Renal pelvis (tissue), 4 donors: ENCODE measurements around the gene TRIO. TPM values are rescaled to one million over a fixed set of nuclear protein-coding genes. Genes with fewer than 3 reads are reported as not detected.

ENCODE experiments used
- DNase-seq: peaks from one replicate; pipeline ENCODE4 v3.0.0-alpha.2; 2013
- polyA plus RNA-seq, 3 donors: library from polyadenylated mRNA; unstranded; fragments of 120-200 nt; gene quantifications; one replicate each; pipeline ENCODE4 v1.2.1, GENCODE V29; 2013; ENCODE audit not compliant: insufficient read length in 3 of 3

TRIO gene
- polyA plus RNA-seq, 3 donors, result 101 to 115 (median 109) TPM

DNA sequence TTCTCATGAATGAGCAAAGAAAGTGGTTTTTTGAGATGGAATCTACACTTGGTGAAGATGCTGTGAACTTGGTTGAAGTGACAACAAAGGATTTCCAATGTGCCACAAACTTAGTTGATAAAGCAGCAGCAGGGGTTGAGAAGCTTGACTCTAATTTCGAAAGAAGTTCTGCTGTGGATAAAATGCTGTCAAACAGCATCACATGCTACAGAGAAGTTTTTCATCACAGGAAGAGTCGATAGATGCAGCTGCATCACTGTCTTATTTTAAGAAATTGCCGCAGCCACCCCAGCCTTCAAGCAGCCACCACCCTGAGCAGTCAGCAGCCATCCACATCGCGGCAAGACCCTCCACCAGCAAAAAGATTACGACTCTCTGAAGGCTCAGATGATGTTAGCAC lies 78.6 kb downstream of the TRIO start:
- DNase-seq, result no peak

- no peak for DNase-seq
Measured at GRCh38 chr5:14222206-14222605, 79.1 kb downstream of the TRIO start.

- DNase-seq, result no peak
Measured at GRCh38 chr5:14223372-14223771, 80.2 kb downstream of the TRIO start.

GRCh38 chr5:14225173-14225834 lies 82.2 kb downstream of the TRIO start:
- DNase-seq, result no peak

- no peak for DNase-seq
Measured at GRCh38 chr5:14226149-14226548, 83.0 kb downstream of the TRIO start.

GRCh38 chr5:14226554-14226953 lies 83.4 kb downstream of the TRIO start:
- DNase-seq, result no peak

DNA sequence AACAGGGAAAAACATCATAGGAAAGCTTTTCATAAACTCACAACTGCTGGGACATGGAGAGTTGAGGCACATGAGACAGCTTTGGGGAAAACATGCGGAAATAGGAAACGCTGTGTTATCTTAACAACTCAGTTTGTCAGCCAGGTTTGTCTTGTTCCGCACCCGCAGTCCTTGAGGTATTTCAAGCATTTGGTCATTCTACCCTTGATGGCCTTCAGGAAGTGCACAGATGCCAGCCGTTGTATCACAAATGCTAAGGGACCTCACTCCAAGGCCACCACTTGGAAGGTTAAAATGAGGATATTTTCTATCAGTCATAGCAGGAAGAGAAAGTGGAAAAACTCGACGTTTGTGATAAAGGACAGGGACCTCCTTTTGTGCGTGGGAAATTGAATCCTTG lies 83.8 kb downstream of the TRIO start:
- DNase-seq, result no peak

DNA sequence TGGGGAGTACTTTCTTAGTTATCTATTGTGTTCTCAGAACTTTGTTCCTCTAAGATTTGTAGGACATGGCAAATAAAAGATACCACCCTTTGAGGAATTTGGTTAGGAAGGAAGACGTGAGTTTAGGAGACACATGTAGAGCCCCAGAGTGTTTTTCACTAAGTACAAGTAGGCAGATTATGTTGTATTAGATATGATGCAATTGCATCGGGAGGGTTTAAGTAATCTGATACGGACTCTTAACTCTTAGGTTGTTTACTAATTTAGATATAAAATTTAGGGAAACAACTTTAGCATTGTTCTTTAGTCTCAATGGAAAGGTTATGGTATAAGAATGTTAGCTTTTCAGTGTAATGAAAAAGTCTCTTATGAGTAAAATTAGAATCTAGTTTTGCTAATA lies 84.4 kb downstream of the TRIO start:
- DNase-seq, result no peak

DNA sequence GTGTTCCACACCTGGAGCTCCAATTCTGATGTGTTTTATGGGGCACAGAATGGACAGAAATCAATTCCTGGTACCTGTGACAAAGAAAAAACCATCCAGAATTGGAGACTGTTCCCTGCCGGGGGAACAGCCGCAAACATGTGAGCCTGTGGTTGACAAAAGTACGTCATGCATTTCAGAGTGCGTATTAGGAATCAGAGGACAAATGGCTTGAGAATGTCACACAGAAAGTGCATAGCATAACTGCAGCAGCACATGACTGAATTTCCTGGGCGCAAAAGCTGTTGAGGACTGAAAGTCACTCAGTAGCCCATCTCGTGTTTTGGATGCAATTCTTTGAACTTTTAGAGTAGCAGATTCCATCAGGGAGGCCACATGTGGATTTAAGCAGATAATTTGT lies 85.1 kb downstream of the TRIO start:
- DNase-seq, result no peak

- DNase-seq, result no peak
Measured at GRCh38 chr5:14229181-14229580, 86.0 kb downstream of the TRIO start.

DNA sequence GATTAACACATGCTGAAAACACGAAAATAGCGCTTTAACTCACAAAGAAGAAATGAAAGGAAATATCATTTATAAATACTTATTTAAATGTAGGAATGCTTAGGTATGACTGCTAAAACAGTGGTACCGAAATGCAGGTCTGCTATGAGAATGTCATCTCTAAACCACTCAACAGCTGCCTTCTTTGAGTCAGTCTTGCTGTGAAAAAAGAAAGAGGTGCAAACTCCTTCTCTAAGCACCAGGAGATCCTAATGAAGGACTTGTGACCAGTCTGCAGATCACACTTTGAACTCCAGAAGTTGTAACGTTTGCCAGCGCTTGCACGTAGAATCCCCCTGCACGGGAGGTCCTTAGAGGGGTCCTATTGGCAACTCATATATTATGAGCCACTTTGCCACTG lies 86.6 kb downstream of the TRIO start:
- no peak for DNase-seq

DNA sequence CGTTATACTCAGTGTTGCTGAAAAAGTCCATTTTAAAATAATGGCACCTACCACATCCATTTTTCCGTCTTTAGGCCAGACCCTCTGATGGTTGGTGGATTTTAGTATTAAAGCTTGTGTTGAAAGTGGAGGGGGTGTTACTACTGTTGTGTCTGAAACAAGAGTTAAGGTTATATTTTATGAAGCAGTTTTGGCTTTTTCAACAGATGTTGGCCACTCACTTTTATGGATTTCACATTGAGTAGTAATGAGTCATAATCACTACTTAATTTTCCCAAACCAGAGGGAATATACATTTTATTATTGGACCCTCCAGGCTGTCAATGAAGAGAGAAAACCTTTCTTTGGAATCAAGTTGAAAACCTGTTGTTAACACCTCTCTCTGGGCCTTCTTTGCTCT lies 88.0 kb downstream of the TRIO start:
- DNase-seq, result no peak

DNA sequence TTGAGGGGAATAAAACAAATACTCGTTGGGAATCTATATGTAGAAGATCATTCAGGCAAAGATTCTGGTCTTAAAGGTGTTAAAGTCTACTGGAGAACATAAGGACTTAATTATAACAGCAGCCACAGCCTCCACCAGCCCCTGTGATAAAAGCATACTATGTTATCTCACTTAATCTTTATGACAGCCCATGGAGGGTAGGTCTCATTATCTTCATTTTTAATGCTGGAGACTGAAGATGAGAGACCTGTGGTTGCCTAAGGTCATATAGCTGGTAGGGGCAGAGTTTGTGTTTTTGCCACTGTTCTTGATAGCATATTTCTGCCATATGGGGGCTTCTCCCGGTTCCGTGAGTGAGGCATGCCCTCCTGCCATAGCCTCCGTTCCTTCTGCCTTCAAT lies 88.7 kb downstream of the TRIO start:
- DNase-seq, result no peak

DNA sequence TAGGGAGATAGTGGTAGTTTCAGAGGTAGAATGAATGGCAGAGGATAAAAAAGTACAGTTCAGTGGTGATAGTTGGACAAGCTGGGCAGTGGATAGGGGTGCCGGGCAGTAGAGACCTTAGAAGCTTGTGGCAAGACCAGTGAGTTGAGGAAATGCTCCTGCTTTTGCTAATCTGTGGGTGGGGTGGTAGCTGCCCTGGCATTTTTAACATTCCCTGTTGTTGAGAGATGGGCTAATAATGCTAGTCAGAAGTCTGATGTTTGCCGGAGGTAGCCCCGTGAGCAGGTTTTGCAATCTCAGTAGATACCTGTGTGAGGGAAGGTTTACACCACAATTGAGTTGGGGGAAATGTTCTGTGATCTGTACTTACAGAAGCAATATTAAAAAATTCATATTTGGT lies 91.1 kb downstream of the TRIO start:
- no peak for DNase-seq

DNA sequence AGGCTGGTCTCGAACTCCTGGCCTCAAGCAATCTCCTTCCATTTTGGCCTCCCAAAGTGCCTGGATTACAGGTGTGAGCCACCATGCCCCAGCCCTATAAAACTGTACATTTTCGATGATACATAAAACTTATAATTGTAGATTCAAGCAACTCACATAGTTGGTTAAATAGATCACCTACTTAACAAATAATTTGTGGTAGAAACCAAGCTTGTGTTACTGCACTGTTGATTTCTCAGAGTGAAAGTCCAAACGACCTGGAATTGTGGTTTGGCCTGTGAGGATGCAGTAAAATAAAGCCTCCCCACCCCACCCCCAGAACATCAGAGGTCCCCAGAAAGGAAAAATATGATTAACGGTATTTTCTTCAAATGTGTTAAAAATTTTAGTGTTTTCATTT lies 92.7 kb downstream of the TRIO start:
- DNase-seq, result no peak

DNA sequence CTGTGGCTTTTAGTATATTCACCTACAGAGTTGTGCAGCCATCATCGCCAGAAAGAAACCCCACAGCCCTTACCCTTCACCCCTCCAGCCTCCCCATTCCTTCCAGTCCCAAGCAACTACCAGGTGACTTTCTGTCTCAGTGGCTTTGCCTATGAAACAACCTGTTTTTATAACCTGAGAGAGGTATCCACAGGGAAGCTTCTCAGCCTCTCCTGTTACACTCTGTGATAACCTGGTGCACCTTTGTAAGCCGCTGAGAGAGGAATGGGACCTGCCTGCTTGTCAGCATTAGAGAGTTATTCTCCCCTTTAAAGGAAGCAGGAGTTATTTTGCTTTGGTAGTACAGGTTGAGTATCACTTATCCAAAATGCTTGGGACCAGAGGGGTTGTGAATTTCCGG lies 93.6 kb downstream of the TRIO start:
- no peak for DNase-seq

DNA sequence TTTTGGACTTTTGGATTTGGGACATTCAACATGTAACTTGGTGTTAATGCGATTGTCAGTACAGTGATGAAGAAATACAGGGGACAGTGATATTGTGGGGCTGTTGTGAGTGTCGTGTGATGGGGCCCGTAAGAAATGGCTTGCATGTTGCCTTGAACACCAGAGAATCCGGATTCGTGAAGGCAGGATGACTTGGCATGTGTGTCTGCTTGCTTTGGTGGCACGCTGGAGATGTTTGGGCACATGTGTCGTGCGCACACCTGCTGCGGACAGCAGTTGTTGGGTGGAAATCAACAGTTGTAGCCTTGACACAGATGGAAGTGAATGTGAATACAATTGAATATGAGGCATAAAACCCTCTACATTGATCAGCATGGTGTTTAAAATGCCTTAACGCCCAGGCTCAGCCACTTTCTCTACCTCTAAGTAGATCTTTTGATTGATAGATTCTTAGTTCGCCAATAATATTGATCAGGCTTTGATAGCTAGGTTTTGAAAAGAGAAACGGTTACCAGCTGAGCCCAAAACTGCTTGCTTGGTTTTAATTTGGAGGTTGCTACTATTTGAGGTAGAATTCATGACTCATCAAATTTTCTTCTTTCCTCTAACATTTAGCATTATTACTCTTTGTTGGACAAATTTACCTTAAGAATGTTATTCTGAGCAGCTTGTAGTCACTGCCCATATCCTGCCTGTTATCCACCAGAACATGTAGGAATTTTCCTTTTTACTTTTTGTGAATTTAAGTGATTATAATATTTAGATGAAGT lies 94.4 kb downstream of the TRIO start:
- no peak for DNase-seq

- no peak for DNase-seq
Measured at GRCh38 chr5:14238272-14238671, 95.1 kb downstream of the TRIO start.

DNA sequence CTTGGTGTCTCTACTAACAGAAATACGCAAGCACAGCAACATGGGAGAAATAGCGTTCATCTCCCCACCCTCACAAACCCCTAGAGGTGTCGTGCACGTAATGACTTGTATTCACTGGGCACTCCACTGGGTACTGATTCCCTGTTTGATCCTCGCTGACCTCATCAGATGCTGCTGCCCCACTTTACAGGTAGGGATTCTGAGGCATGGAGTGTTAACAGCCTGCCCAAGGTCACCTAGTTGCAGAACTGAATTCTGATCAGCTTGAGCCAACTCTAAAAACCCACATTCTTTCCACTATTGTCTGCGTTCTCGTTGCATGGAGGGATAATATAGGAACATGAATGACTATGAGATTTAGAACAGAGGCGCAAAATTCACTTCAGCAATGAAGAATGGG lies 96.3 kb downstream of the TRIO start:
- no peak for DNase-seq

DNA sequence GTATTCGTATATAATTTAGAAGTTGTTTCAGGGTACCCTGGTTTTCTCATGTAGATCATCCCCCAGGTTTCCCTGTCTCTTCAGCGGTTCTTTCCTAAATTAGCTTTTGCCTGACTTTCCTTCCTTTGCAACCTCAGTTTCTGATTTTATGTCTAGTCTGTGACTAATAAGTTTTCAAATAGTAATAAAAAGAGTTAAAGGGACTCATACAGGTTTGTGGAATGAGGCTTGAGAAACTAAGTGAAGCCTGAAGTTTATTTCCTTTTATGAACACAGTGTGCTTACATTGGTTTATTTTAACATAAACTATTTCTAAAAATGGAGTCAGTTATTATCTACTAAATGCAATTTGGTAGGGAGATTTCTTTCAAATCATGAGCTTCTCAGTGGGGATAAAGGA lies 96.8 kb downstream of the TRIO start:
- DNase-seq, result no peak

GRCh38 chr5:14240359-14240758 lies 97.2 kb downstream of the TRIO start:
- DNase-seq, result no peak

GRCh38 chr5:14241141-14241540 lies 98.0 kb downstream of the TRIO start:
- no peak for DNase-seq

- DNase-seq, result no peak
Measured at GRCh38 chr5:14242447-14242846, 99.3 kb downstream of the TRIO start.

GRCh38 chr5:14242871-14243383 lies 99.8 kb downstream of the TRIO start:
- DNase-seq, result no peak
